Measurements from ENCODE around the gene FAM216A.

DNA sequence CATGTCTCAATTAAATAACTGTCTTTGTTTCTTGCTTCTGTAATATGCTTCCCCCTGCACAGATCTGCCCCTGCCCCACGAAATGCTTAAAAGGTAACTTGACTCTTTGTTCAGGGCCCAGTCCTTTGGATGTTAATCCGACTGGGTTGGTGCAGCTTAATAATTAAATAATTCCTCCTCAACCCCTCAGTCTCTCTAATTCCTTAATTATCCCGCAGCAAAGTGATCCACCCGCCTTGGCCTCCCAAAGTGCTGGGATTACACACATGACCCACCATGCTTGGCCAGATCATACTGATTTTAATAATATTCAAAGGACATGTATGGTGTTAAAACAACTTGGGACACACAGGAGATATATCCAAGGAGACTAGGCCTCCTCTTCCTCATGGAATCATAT, 46.9 kb upstream of the FAM216A start:
- TF ChIP-seq, protein P1, sequence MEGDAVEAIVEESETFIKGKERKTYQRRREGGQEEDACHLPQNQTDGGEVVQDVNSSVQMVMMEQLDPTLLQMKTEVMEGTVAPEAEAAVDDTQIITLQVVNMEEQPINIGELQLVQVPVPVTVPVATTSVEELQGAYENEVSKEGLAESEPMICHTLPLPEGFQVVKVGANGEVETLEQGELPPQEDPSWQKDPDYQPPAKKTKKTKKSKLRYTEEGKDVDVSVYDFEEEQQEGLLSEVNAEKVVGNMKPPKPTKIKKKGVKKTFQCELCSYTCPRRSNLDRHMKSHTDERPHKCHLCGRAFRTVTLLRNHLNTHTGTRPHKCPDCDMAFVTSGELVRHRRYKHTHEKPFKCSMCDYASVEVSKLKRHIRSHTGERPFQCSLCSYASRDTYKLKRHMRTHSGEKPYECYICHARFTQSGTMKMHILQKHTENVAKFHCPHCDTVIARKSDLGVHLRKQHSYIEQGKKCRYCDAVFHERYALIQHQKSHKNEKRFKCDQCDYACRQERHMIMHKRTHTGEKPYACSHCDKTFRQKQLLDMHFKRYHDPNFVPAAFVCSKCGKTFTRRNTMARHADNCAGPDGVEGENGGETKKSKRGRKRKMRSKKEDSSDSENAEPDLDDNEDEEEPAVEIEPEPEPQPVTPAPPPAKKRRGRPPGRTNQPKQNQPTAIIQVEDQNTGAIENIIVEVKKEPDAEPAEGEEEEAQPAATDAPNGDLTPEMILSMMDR (IDR thresholded peaks at IDR 0.05): no peak
- no peak for TF ChIP-seq POLR2A (IDR thresholded peaks at IDR 0.05)

Data from adrenal gland (tissue), 5 donors.